HG02763 (cell line): ENCODE results near the gene SRSF10.

ENCODE experiments used
- ATAC-seq: cut with Tn5 transposase; IDR thresholded peaks from one replicate; pipeline ENCODE4 v1.9.1; 2021; ENCODE audit warnings: mild to moderate bottlenecking, moderate library complexity; ENCODE audit not compliant: unreplicated experiment

Gene SRSF10

GRCh38 chr1:23914921-23915320, 65.2 kb downstream of the SRSF10 start:
- ATAC-seq: no peak
